ENCODE measurements around the gene HMGB3.

- no peak for TF ChIP-seq CTCF (IDR thresholded peaks at IDR 0.05)
- no peak for TF ChIP-seq EZH2 (IDR thresholded peaks at IDR 0.05; ENCODE audit: borderline replicate concordance, insufficient read depth, low read depth, low read length, poor library complexity, severe bottlenecking)
These were observed 32.5 kb downstream of the HMGB3 start for GRCh38 chrX:151015684-151016083.
